Measurements from ENCODE around the gene BAIAP2.

BAIAP2 gene

GRCh38 chr17:81053041-81053970 is 18.4 kb downstream of the BAIAP2 start:
- DNase-seq, result no peak

- DNase-seq, result no peak
Measured at GRCh38 chr17:81054308-81054707, 19.4 kb downstream of the BAIAP2 start.

- no peak for DNase-seq
Measured at GRCh38 chr17:81054881-81055370, 20.0 kb downstream of the BAIAP2 start.

- no peak for DNase-seq
Measured at GRCh38 chr17:81056312-81056711, 21.4 kb downstream of the BAIAP2 start.

GRCh38 chr17:81057079-81057730 is 22.3 kb downstream of the BAIAP2 start:
- no peak for DNase-seq

- DNase-seq, result no peak
Measured at GRCh38 chr17:81057777-81058176, 22.8 kb downstream of the BAIAP2 start.

- no peak for DNase-seq
Measured at GRCh38 chr17:81058263-81058871, 23.4 kb downstream of the BAIAP2 start.

- DNase-seq, result no peak
Measured at GRCh38 chr17:81059026-81059425, 24.1 kb downstream of the BAIAP2 start.

GRCh38 chr17:81060416-81060815 is 25.5 kb downstream of the BAIAP2 start:
- no peak for DNase-seq

GRCh38 chr17:81061027-81061735 is 26.2 kb downstream of the BAIAP2 start:
- DNase-seq, result no peak

- no peak for DNase-seq
Measured at GRCh38 chr17:81062014-81062780, 27.2 kb downstream of the BAIAP2 start.

GRCh38 chr17:81063106-81064093 is 28.4 kb downstream of the BAIAP2 start:
- no peak for DNase-seq

- DNase-seq, result no peak
Measured at GRCh38 chr17:81064678-81065475, 29.9 kb downstream of the BAIAP2 start.

GRCh38 chr17:81065500-81065899 is 30.5 kb downstream of the BAIAP2 start:
- no peak for DNase-seq

- DNase-seq, result no peak
Measured at GRCh38 chr17:81066072-81066471, 31.1 kb downstream of the BAIAP2 start.

GRCh38 chr17:81066771-81067315 is 31.9 kb downstream of the BAIAP2 start:
- DNase-seq, result no peak

- DNase-seq, result no peak
Measured at GRCh38 chr17:81067391-81067811, 32.5 kb downstream of the BAIAP2 start.

- no peak for DNase-seq
Measured at GRCh38 chr17:81068411-81069134, 33.6 kb downstream of the BAIAP2 start.

GRCh38 chr17:81069135-81069645 is 34.2 kb downstream of the BAIAP2 start:
- no peak for DNase-seq
